Measurements from ENCODE around the gene PIAS4. TPM values are rescaled to one million over a fixed set of nuclear protein-coding genes. Genes with fewer than 3 reads are reported as not detected.

Gene PIAS4
- total RNA-seq, 4 donors from 2014 or later = 10.6 to 21.6 (median 11.2) TPM

- DNase-seq (ENCODE audit: low spot score) (no peak), ATAC-seq (ENCODE audit: low FRiP score) (no peak)
- no peak for TF ChIP-seq CTCF (IDR thresholded peaks at IDR 0.05)
Measured at GRCh38 chr19:4046946-4047683, 39.6 kb downstream of the PIAS4 start.

GRCh38 chr19:4049432-4049831 is 41.9 kb downstream of the PIAS4 start:
- TF ChIP-seq CTCF (IDR thresholded peaks at IDR 0.05) = no peak
- DNase-seq (ENCODE audit: low spot score) = no peak
- ATAC-seq (ENCODE audit: low FRiP score) = no peak

- ATAC-seq (ENCODE audit: low FRiP score) = peak; percentile 20
- no peak for DNase-seq (ENCODE audit: low spot score)
- TF ChIP-seq CTCF (IDR thresholded peaks at IDR 0.05) = no peak
Measured at GRCh38 chr19:4051175-4052101, 43.9 kb downstream of the PIAS4 start.

GRCh38 chr19:4052114-4052992 is 44.8 kb downstream of the PIAS4 start:
- peak; percentile 3 for ATAC-seq (ENCODE audit: low FRiP score)

GRCh38 chr19:4052993-4053422 is 45.5 kb downstream of the PIAS4 start:
- no peak for ATAC-seq (ENCODE audit: low FRiP score)
- TF ChIP-seq CTCF (IDR thresholded peaks at IDR 0.05) = no peak
- no peak for DNase-seq (ENCODE audit: low spot score)

More at GRCh38 chr19:4052114-4052992, 44.8 kb downstream of the PIAS4 start:
- no peak for TF ChIP-seq CTCF (IDR thresholded peaks at IDR 0.05)
- no peak for DNase-seq (ENCODE audit: low spot score)

GRCh38 chr19:4053423-4054324 is 46.1 kb downstream of the PIAS4 start:
- no peak for DNase-seq (ENCODE audit: low spot score)
- no peak for ATAC-seq (ENCODE audit: low FRiP score)
- no peak for TF ChIP-seq CTCF (IDR thresholded peaks at IDR 0.05)
